ENCODE data around the gene SBNO1.

DNA sequence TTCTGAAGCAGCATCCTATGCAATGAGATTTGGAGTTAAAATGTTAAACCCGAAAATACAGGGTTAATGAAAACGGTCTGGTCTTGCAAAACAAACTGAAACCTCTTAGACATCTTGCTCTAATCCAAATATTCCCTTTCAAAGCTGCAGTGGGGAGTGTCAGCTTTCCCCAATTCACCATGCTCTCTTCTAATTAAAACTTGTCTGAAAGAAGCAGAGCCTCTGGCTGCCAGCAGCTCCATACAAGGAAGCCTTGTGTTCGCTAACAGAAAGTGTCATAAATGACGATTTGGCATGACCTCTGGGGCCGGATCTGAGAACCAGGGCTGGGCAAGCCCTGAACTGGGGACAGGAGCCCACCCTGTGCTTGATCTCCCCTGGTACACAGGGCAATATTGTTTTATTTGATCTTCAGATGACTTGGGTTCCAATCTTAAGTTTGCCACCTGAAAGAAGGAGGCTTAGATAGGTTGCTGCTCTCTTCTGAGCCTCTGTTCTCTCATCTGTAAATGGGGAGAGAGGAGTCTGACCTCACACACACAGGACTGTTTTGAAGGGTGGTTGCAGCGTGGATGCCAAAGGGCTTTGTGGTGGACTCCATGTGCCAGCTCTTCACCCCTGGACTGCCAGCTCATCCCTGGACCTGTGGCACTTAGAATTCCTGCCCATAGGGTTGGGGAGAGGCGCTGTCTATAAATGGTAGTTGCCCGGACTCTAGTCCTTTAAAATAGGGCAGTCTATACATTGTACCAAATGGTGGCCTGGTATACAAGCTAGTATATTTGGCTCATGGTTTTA is 27.1 kb upstream of the SBNO1 start:
- TF ChIP-seq, protein P1, sequence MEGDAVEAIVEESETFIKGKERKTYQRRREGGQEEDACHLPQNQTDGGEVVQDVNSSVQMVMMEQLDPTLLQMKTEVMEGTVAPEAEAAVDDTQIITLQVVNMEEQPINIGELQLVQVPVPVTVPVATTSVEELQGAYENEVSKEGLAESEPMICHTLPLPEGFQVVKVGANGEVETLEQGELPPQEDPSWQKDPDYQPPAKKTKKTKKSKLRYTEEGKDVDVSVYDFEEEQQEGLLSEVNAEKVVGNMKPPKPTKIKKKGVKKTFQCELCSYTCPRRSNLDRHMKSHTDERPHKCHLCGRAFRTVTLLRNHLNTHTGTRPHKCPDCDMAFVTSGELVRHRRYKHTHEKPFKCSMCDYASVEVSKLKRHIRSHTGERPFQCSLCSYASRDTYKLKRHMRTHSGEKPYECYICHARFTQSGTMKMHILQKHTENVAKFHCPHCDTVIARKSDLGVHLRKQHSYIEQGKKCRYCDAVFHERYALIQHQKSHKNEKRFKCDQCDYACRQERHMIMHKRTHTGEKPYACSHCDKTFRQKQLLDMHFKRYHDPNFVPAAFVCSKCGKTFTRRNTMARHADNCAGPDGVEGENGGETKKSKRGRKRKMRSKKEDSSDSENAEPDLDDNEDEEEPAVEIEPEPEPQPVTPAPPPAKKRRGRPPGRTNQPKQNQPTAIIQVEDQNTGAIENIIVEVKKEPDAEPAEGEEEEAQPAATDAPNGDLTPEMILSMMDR (IDR thresholded peaks at IDR 0.05 in 2 of 3, conservative IDR thresholded peaks at IDR 0.05 in 1 of 3; ENCODE audit: borderline replicate concordance in 1 of 3, insufficient read depth in 1 of 3, low read depth in 2 of 3, low read length in 2 of 3) = no peak
- TF ChIP-seq POLR2AphosphoS5 (IDR thresholded peaks at IDR 0.05; ENCODE audit: low read depth, low read length) (no peak), EZH2phosphoT487 (IDR thresholded peaks at IDR 0.05; ENCODE audit: borderline replicate concordance) (no peak), RAD21 (IDR thresholded peaks at IDR 0.05; ENCODE audit: low read depth) (no peak)

All from HCT116 (cell line).